HCT116 (cell line): Measurements from ENCODE around the gene BMP15. TPM values are rescaled to one million over a fixed set of nuclear protein-coding genes. Genes with fewer than 3 reads are reported as not detected.

Experiments
- ATAC-seq: fragments of 200-7000 bp; cut with Tn5 transposase; 2 replicates; pipeline ENCODE4 v1.9.1; 2020; ENCODE audit warnings: mild to moderate bottlenecking, moderate library complexity
- BruUV-seq: library from RNA; stranded (reverse); fragments of 400-500 nt; replicated peaks from 2 replicates; lab custom pipeline; 2021; lab: Mats Ljungman, UMichigan
- CTCF ChIA-PET: fragments of 300-600 bp; sonication (Branson Sonifier 250); formaldehyde crosslinking; loops from one replicate; lab custom pipeline; 2021; ENCODE audit warnings: antibody characterized with exemption; lab: Charles Lee
- POLR2A ChIA-PET: fragments of 300-600, 350-600 bp; sonication (Branson Sonifier 250); formaldehyde crosslinking; loops from one replicate; lab custom pipeline; 2021; ENCODE audit warnings: antibody characterized with exemption; lab: Charles Lee
- RAD21 ChIA-PET, 2 experiments: fragments of 300-600 bp; sonication (Branson Sonifier 250); formaldehyde crosslinking; loops; one replicate each; lab custom pipeline; 2023; ENCODE audit warnings: low total read pairs in 2 of 2; ENCODE audit not compliant: uncharacterized antibody in 2 of 2, unreplicated experiment in 2 of 2, low non-redundant PET in 1 of 2; lab: Charles Lee
- DNase-seq: peaks from one replicate; pipeline ENCODE4 v3.0.0-alpha.2; 2010; ENCODE audit warnings: low read depth, low spot score
- H2AFZ ChIP-seq: fragments of 200-600 bp; shearing (Covaris generic), sonication (generic); 2 replicates; pipeline ENCODE4 v1.6.1; 2017; ENCODE audit warnings: low read depth, mixed run types, mixed read lengths, antibody characterized with exemption, low read length; ENCODE audit not compliant: poor library complexity, severe bottlenecking
- H3K27ac ChIP-seq: 2 replicates; pipeline ENCODE4 v1.5.1; 2012; ENCODE audit warnings: low read depth, low read length
- H3K27me3 ChIP-seq: fragments of 200-600 bp; sonication (generic); 2 replicates; pipeline ENCODE4 v1.6.1; 2016; ENCODE audit warnings: mixed run types, low read length, mixed read lengths; ENCODE audit not compliant: insufficient read depth
- H3K36me3 ChIP-seq, 2 experiments: fragments of 200-500 bp in 1 of 2; fragments of 200-600 bp in 1 of 2; sonication (Bioruptor generic) in 1 of 2; sonication (generic) in 1 of 2; 2 replicates each; pipeline versions ENCODE4 v1.5.1 to v1.6.1; 2014 to 2016; ENCODE audit warnings: low read length in 2 of 2, inconsistent platforms in 1 of 2, mixed read lengths in 1 of 2, mixed run types in 1 of 2; ENCODE audit not compliant: insufficient read depth in 2 of 2, control insufficient read depth in 1 of 2
- H3K4me1 ChIP-seq, 2 experiments: fragments of 200-600 bp in 1 of 2; sonication (generic) in 1 of 2; 2 replicates each; pipeline versions ENCODE4 v1.5.1 to v1.6.1; 2012 to 2017; ENCODE audit warnings: low read length in 2 of 2, inconsistent platforms in 1 of 2, mild to moderate bottlenecking in 1 of 2, mixed read lengths in 1 of 2, mixed run types in 1 of 2, moderate library complexity in 1 of 2; ENCODE audit not compliant: insufficient read depth in 2 of 2, control insufficient read depth in 1 of 2
- H3K4me2 ChIP-seq: fragments of 200-600 bp; sonication (generic); 2 replicates; pipeline ENCODE4 v1.6.1; 2017; ENCODE audit warnings: mixed run types, low read length, mixed read lengths
- H3K4me3 ChIP-seq, 2 experiments: fragments of 200-600 bp in 1 of 2; sonication (generic) in 1 of 2; replicated peaks in 1 of 2; 2 replicates each; pipeline ENCODE4 v1.5.1; 2011 to 2016; ENCODE audit warnings: low read length in 2 of 2, control low read depth in 1 of 2, low read depth in 1 of 2, mild to moderate bottlenecking in 1 of 2, mixed read lengths in 1 of 2, mixed run types in 1 of 2
- H3K79me2 ChIP-seq: fragments of 200-600 bp; sonication (generic); 2 replicates; pipeline ENCODE4 v1.6.1; 2017; ENCODE audit warnings: mild to moderate bottlenecking, mixed run types, low read length, moderate library complexity, mixed read lengths; ENCODE audit not compliant: insufficient read depth
- H3K9ac ChIP-seq: fragments of 200-600 bp; sonication (generic); 2 replicates; pipeline ENCODE4 v1.6.1; 2016; ENCODE audit warnings: low read length, mixed read lengths
- H3K9me2 ChIP-seq: fragments of 200-600 bp; sonication (generic), shearing (Covaris generic); 2 replicates; pipeline ENCODE4 v1.6.1; 2017; ENCODE audit warnings: mixed run types, mild to moderate bottlenecking, moderate library complexity; ENCODE audit not compliant: insufficient read depth
- H3K9me3 ChIP-seq, 2 experiments: fragments of 200-500 bp in 1 of 2; fragments of 200-600 bp in 1 of 2; sonication (Bioruptor generic) in 1 of 2; sonication (generic) in 1 of 2; 2 replicates each; pipeline ENCODE4 v1.6.1; 2014 to 2017; ENCODE audit warnings: low read length in 2 of 2, mixed read lengths in 2 of 2, inconsistent platforms in 1 of 2, low read depth in 1 of 2, mild to moderate bottlenecking in 1 of 2, mixed run types in 1 of 2, moderate library complexity in 1 of 2; ENCODE audit not compliant: control insufficient read depth in 1 of 2, insufficient read depth in 1 of 2
- H4K20me1 ChIP-seq: fragments of 200-600 bp; sonication (generic), shearing (Covaris generic); 2 replicates; pipeline ENCODE4 v1.6.1; 2017; ENCODE audit warnings: mixed run types, mild to moderate bottlenecking, moderate library complexity; ENCODE audit not compliant: insufficient read depth
- ATF3 ChIP-seq: IDR thresholded peaks from 2 replicates; pipeline ENCODE4 v1.6.1; 2012
- CBX3 ChIP-seq: IDR thresholded peaks from 2 replicates; pipeline ENCODE4 v1.6.1; 2012; ENCODE audit warnings: low read depth
- CTCF ChIP-seq, 3 experiments: fragments of 200-600 bp in 1 of 3; sonication (generic) in 1 of 3; IDR thresholded peaks in 2 of 3; conservative IDR thresholded peaks in 1 of 3; 2 replicates each; pipeline ENCODE4 v1.5.1; 2012 to 2017; ENCODE audit warnings: low read depth in 2 of 3, low read length in 2 of 3, antibody characterized with exemption in 1 of 3, borderline replicate concordance in 1 of 3, control low read depth in 1 of 3, mild to moderate bottlenecking in 1 of 3, mixed read lengths in 1 of 3, mixed run types in 1 of 3, moderate library complexity in 1 of 3; ENCODE audit not compliant: insufficient read depth in 1 of 3
- EGR1 ChIP-seq: IDR thresholded peaks from 2 replicates; pipeline ENCODE4 v1.6.1; 2012; ENCODE audit warnings: low read depth
- EZH2phosphoT487 ChIP-seq: fragments of 200-600 bp; IDR thresholded peaks from 2 replicates; pipeline ENCODE4 v1.6.1; 2018; ENCODE audit warnings: antibody characterized with exemption, borderline replicate concordance
- MAX ChIP-seq: IDR thresholded peaks from 2 replicates; pipeline ENCODE4 v1.6.1; 2012
- RAD21 ChIP-seq: IDR thresholded peaks from 2 replicates; pipeline ENCODE4 v1.6.1; 2012; ENCODE audit warnings: low read depth, mild to moderate bottlenecking
- SIN3A ChIP-seq: IDR thresholded peaks from 2 replicates; pipeline ENCODE4 v1.6.1; 2012; ENCODE audit warnings: low read depth
- SP1 ChIP-seq: IDR thresholded peaks from 2 replicates; pipeline ENCODE4 v1.6.1; 2012; ENCODE audit warnings: low read depth
- SRF ChIP-seq: IDR thresholded peaks from 2 replicates; pipeline ENCODE4 v1.6.1; 2012; ENCODE audit warnings: low read depth
- TCF7L2 ChIP-seq: IDR thresholded peaks from 2 replicates; pipeline ENCODE4 v1.7.0; 2011; ENCODE audit warnings: borderline replicate concordance, inconsistent platforms; ENCODE audit not compliant: insufficient read depth, insufficient read length; ENCODE audit errors: extremely low read depth
- YY1 ChIP-seq: IDR thresholded peaks from 2 replicates; pipeline ENCODE4 v1.6.1; 2011; ENCODE audit warnings: low read length, low read depth, moderate library complexity, mild to moderate bottlenecking; ENCODE audit not compliant: insufficient replicate concordance; ENCODE audit errors: extremely low read depth
- ZBTB33 ChIP-seq: IDR thresholded peaks from 2 replicates; pipeline ENCODE4 v1.6.1; 2011; ENCODE audit warnings: mild to moderate bottlenecking, low read length, moderate library complexity; ENCODE audit not compliant: insufficient replicate concordance; ENCODE audit errors: extremely low read depth
- ZFX ChIP-seq: fragments of 450-650 bp; IDR thresholded peaks from 2 replicates; pipeline ENCODE4 v1.6.1; 2017
- intact Hi-C: fragments of 100-400 bp; cut with micrococcal nuclease; formaldehyde crosslinking; loops from 2 replicates; pipeline ENCODE4 v1.10.0; 2022
- total RNA-seq: library from RNA; stranded (reverse); gene quantifications from one replicate; pipeline ENCODE4 v1.2.1, GENCODE V29; 2021; ENCODE audit not compliant: unreplicated experiment

BMP15 gene
- total RNA-seq, 1 experiment from 2014 or later = not detected

- TF ChIP-seq ZBTB33 (no peak), RAD21 (no peak), ZFX (no peak), SRF (no peak), SP1 (no peak), TCF7L2 (no peak), ATF3 (no peak), YY1 (no peak), CBX3 (no peak), MAX (no peak)
Observed at GRCh38 chrX:50893466-50893865, 17.1 kb upstream of the BMP15 start (continued).

- no TSS peak for BruUV-seq
- ATAC-seq (0 out of 2 replicates have a peak, but pooled peaks have one; percentile 25), DNase-seq (no peak)
- ChIA-PET RAD21 (no interaction called here), POLR2A (no interaction called here), CTCF (interaction anchor here (2.7 kb wide), 1 partner anchor 158 kb away, joined by 8 read pairs; no protein-coding TSS in a partner anchor)
- intact Hi-C loops = no loop called here
- no peaks in the 10 kb centered on the region for H3K9me3 ChIP-seq
- no peaks in the 10 kb centered on the region for H3K36me3 ChIP-seq
- no peaks in the 10 kb centered on the region for H3K79me2 ChIP-seq
- TF ChIP-seq SRF = no peak
- TF ChIP-seq SIN3A = no peak
- peak; percentile 6 to 53 (median 29); a peak in 3 of 6 replicates for TF ChIP-seq CTCF (IDR thresholded peaks at IDR 0.05 in 2 of 3, conservative IDR thresholded peaks at IDR 0.05 in 1 of 3; ENCODE audit: borderline replicate concordance in 1 of 3, insufficient read depth in 1 of 3, low read depth in 2 of 3, low read length in 2 of 3)
- no peak for TF ChIP-seq EGR1
- no peak for TF ChIP-seq EZH2phosphoT487
- peak; percentile 20; the same call in 1 of the 2 replicates for TF ChIP-seq RAD21
- H3K4me2 ChIP-seq = no peak overlapping the region
- H2AFZ ChIP-seq = no peak overlapping the region
- 0 out of 2 replicates have a peak, but pooled peaks cover 3% of the 10 kb centered on the region for H3K27me3 ChIP-seq
- H3K27ac ChIP-seq = no peak overlapping the region
- H3K9me2 ChIP-seq = no peaks in the 10 kb centered on the region
- no peak overlapping the region for H3K9ac ChIP-seq
- H4K20me1 ChIP-seq = no peaks in the 10 kb centered on the region
- no peaks in the 10 kb centered on the region for H3K4me1 ChIP-seq
- no peak overlapping the region for H3K4me3 ChIP-seq
Observed at GRCh38 chrX:50905334-50905733, 5.2 kb upstream of the BMP15 start.
